GM19043 (cell line): Measurements from ENCODE around the gene OAS2.

Source experiments
- ATAC-seq: cut with Tn5 transposase; IDR thresholded peaks from one replicate; pipeline ENCODE4 v1.9.1; 2021; ENCODE audit warnings: low read depth; ENCODE audit not compliant: unreplicated experiment

The OAS2 gene

GRCh38 chr12:113055594-113056380 lies 77.5 kb downstream of the OAS2 start:
- ATAC-seq: no peak

DNA sequence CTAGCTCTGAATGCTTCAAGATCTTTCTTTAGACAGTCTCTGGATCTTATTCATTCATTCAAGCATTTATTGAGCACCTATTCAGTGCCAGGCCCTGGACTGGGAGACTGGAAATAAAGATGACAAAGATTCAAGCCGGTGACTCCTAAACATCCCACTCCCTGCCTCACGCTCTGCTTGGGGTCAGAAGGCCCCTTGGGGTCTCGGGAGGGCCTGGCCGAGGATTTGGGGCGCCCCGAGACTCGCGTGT lies 78.0 kb downstream of the OAS2 start:
- ATAC-seq: no peak

GRCh38 chr12:113056631-113057488 lies 78.5 kb downstream of the OAS2 start, which contains the start of gene DTX1:
DTX1 (plus strand) TSS chr12:113056730; CDS start chr12:113058193, 1,463 bp downstream.
- no peak for ATAC-seq

GRCh38 chr12:113057565-113058485 lies 79.5 kb downstream of the OAS2 start:
- ATAC-seq: no peak

- ATAC-seq: no peak
Observed at GRCh38 chr12:113058553-113058952, 80.2 kb downstream of the OAS2 start.

DNA sequence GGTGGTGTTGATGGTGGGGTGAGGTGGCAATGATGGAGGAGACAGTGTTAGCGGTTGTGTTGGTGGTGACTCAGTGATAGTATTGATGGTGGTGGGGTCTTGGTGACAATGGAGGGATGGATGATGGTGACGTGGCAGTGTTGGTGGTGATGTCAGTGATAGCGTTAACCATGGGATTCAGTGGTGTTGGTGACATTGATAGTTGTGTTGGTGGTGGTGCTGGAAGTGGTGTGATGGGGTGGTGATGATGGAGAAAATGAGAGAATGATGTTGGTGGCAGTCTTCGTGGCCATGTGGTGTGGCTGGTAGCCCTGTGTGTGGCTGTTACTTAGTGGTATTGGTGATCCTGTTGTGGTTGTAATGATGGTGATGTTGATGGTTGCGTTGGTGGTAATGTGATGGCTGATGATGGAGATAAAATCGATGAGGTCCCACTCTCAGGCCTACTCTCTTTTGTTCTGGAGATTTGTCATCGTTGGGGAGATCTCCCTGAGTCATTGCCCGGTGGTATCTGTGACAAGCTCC lies 80.8 kb downstream of the OAS2 start:
- ATAC-seq: no peak

DNA sequence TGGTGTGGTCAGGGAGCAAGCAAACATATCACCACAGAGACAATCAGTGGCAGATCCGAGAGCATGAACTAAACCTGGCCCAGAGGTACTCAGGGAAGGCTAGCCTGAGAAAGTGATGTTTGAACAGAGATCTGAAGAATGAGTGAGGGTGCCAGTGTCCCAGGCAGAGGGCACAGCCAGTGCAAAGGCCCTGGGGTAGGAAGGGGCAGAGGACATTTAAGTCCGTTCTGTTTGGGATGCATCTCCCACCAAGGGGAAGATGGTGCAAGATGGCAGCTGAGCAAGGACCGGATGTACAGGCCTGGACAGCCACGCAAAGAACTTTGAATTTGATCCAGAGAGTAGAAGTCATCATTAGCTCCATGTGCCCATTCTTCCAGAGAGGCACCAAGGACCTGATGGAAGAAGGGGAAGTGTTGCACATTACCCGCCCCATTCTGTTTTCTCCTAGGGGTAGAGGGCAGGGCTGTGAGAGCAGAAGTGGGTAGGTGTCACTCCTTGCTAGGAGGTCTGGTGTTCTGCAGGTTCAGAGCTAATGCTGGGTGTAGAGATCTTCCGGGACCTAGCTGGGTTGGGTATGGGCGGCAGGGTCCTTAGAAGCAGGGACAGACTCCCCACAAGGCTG lies 82.1 kb downstream of the OAS2 start:
- ATAC-seq: no peak

DNA sequence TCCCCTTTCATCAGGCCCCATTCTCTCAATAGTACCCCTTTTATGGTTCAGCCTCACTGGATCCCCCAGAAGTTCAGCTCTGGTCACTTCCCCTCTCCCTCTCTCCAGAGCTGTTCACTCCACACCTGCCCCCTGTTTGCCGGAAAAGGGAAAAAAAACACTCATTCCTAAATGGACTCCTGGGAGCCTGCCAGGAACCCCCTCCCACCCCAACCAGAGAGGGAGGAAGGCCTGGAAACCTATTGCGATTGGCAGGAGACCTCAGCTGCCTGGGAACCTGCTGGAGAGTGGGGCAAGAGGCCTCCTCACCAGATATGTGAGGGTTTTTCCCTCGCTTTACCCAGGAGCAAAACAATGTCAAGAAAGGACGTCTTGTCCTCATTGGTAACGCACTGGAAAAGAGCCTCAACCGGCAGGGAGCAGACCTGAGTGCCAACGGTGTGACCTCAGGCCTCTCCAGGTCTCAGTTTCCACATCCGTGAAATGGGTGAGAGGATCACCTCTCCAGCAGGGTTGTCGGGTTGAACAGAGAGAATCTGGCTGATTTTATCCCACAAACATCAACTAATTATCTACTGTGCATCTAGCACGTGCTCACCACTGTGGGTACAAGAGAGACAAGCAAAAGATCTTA lies 82.9 kb downstream of the OAS2 start:
- no peak for ATAC-seq
